C4-2B (cell line): ENCODE results near the gene CPOX.

Experiments used
- ZFX ChIP-seq: fragments of 450-650 bp; IDR thresholded peaks from 2 replicates; pipeline ENCODE4 v1.6.1; 2017
- TF ChIP-seq, protein P1 (sequence below): fragments of 450-650 bp; conservative IDR thresholded peaks from 2 replicates; pipeline ENCODE4 v1.5.1; 2017; ENCODE audit warnings: mild to moderate bottlenecking

DNA sequence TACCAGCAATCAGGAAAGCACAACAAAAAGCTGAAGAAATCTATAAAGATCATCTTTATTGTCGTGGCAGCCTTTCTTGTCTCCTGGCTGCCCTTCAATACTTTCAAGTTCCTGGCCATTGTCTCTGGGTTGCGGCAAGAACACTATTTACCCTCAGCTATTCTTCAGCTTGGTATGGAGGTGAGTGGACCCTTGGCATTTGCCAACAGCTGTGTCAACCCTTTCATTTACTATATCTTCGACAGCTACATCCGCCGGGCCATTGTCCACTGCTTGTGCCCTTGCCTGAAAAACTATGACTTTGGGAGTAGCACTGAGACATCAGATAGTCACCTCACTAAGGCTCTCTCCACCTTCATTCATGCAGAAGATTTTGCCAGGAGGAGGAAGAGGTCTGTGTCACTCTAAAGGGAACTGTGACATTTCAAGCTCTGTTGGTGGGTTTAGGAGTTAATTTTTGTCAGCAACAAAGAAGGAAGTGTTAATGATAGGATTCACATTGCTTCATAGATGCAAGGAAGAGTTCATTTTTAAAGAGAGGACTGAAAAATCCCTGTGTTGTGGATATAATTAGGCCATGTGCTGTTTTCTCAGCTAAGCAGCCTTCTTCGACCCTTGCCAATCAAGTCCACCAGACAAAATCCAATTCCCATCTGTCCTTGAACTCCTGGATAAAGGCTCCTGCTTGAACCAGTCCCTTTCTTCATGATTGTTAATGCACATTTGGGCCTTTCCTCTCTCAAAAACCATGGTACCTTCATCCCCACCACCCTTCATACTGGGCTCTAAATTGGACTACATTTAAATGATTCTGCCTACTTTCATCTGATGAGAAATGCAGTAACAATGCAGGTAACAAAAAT is 60.5 kb downstream of the CPOX start:
- TF ChIP-seq, protein P1, sequence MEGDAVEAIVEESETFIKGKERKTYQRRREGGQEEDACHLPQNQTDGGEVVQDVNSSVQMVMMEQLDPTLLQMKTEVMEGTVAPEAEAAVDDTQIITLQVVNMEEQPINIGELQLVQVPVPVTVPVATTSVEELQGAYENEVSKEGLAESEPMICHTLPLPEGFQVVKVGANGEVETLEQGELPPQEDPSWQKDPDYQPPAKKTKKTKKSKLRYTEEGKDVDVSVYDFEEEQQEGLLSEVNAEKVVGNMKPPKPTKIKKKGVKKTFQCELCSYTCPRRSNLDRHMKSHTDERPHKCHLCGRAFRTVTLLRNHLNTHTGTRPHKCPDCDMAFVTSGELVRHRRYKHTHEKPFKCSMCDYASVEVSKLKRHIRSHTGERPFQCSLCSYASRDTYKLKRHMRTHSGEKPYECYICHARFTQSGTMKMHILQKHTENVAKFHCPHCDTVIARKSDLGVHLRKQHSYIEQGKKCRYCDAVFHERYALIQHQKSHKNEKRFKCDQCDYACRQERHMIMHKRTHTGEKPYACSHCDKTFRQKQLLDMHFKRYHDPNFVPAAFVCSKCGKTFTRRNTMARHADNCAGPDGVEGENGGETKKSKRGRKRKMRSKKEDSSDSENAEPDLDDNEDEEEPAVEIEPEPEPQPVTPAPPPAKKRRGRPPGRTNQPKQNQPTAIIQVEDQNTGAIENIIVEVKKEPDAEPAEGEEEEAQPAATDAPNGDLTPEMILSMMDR, result no peak
- TF ChIP-seq ZFX, result no peak
